BLaER1 treated with 17β-estradiol and CSF1 and Interleukin-3, amounts not matched to agents 10 nM and 100 nM (cell line): ENCODE results near the gene KLRC1.
"Not testable (repeated sequence)": the region's sequence is repeated elsewhere in the genome, so short reads cannot be mapped to it uniquely, and the experiment has no call there.

Source experiments
- H3K27ac ChIP-seq, 11 experiments: shearing (Covaris generic); formaldehyde crosslinking; 2 replicates each; pipeline ENCODE4 v1.8.1; 2022
- H3K27me3 ChIP-seq, 11 experiments: shearing (Covaris generic); formaldehyde crosslinking; 2 replicates each; pipeline ENCODE4 v1.8.1; 2022
- H3K36me3 ChIP-seq, 11 experiments: shearing (Covaris generic); formaldehyde crosslinking; 2 replicates each; pipeline ENCODE4 v1.8.1; 2022
- H3K4me1 ChIP-seq, 10 experiments: shearing (Covaris generic); formaldehyde crosslinking; 2 replicates each; pipeline ENCODE4 v1.8.1; 2022
- H3K4me2 ChIP-seq, 11 experiments: shearing (Covaris generic); formaldehyde crosslinking; 2 replicates each; pipeline ENCODE4 v1.8.1; 2022
- H3K4me3 ChIP-seq, 10 experiments: shearing (Covaris generic); formaldehyde crosslinking; 2 replicates each; pipeline ENCODE4 v1.8.1; 2022
- H3K9ac ChIP-seq, 11 experiments: shearing (Covaris generic); formaldehyde crosslinking; 2 replicates each; pipeline ENCODE4 v1.8.1; 2022
- H3K9me3 ChIP-seq, 11 experiments: shearing (Covaris generic); formaldehyde crosslinking; replicated peaks in 1 of 11; 2 replicates each; pipeline ENCODE4 v1.8.1; 2022
- H4K20me1 ChIP-seq, 11 experiments: shearing (Covaris generic); formaldehyde crosslinking; 2 replicates each; pipeline ENCODE4 v1.8.1; 2022
- Cebpa-rat ChIP-seq, 11 experiments: shearing (Covaris generic); IDR thresholded peaks; 2 replicates each; pipeline ENCODE4 v1.8.1; 2022

The KLRC1 gene

GRCh38 chr12:10456856-10457255 is 3.7 kb upstream of the KLRC1 start:
- H3K4me2 ChIP-seq: no peak overlapping the region
- H3K4me3 ChIP-seq: no peak overlapping the region
- no peaks in the 10 kb centered on the region for H3K36me3 ChIP-seq
- H3K9me3 ChIP-seq: peaks cover 42 to 74% (median 48%) of the 10 kb centered on the region in 11 experiments
- no peak overlapping the region for H3K27ac ChIP-seq
- no peak overlapping the region for H3K9ac ChIP-seq
- TF ChIP-seq Cebpa-rat (IDR thresholded peaks at IDR 0.05): no peak
- no peaks in the 10 kb centered on the region for H3K27me3 ChIP-seq
- H4K20me1 ChIP-seq: no peaks in the 10 kb centered on the region
- no peaks in the 10 kb centered on the region for H3K4me1 ChIP-seq

GRCh38 chr12:10455766-10456165 is 2.6 kb upstream of the KLRC1 start:
- H3K4me1 ChIP-seq: no peaks in the 10 kb centered on the region
- H3K9ac ChIP-seq: no peak overlapping the region
- TF ChIP-seq Cebpa-rat (IDR thresholded peaks at IDR 0.05): no peak
- no peak overlapping the region for H3K27ac ChIP-seq
- no peak overlapping the region for H3K4me3 ChIP-seq
- H3K36me3 ChIP-seq: no peaks in the 10 kb centered on the region
- H4K20me1 ChIP-seq: no peaks in the 10 kb centered on the region
- no peaks in the 10 kb centered on the region for H3K27me3 ChIP-seq
- H3K9me3 ChIP-seq: peaks cover 37 to 63% (median 48%) of the 10 kb centered on the region in 11 experiments
- H3K4me2 ChIP-seq: no peak overlapping the region

- Histone ChIP-seq H3K9me3 (peaks cover 37 to 53% (median 45%) of the 10 kb centered on the region in 11 experiments), H3K36me3 (no peaks in the 10 kb centered on the region), H3K27ac (no peak overlapping the region), H4K20me1 (no peaks in the 10 kb centered on the region), H3K27me3 (no peaks in the 10 kb centered on the region), H3K9ac (no peak overlapping the region), H3K4me1 (no peaks in the 10 kb centered on the region), H3K4me3 (no peak overlapping the region), H3K4me2 (0 out of 22 replicates have a peak overlapping the region, but pooled peaks of 1 of the 11 experiments have one; percentile 5)
- no peak for TF ChIP-seq Cebpa-rat (IDR thresholded peaks at IDR 0.05)
Observed at GRCh38 chr12:10454531-10454930, 1.4 kb upstream of the KLRC1 start.

GRCh38 chr12:10448236-10448635 is 4.9 kb downstream of the KLRC1 start:
- no peaks in the 10 kb centered on the region for H3K36me3 ChIP-seq
- H3K9ac ChIP-seq: no peak overlapping the region
- TF ChIP-seq Cebpa-rat (IDR thresholded peaks at IDR 0.05): no peak
- no peak overlapping the region for H3K4me2 ChIP-seq
- no peaks in the 10 kb centered on the region for H4K20me1 ChIP-seq
- no peak overlapping the region for H3K27ac ChIP-seq
- H3K9me3 ChIP-seq: 0 out of 22 replicates have a peak, but pooled peaks cover 0 to 4% (median 0%) of the 10 kb centered on the region in 11 experiments
- H3K4me1 ChIP-seq: no peaks in the 10 kb centered on the region
- H3K4me3 ChIP-seq: no peak overlapping the region
- H3K27me3 ChIP-seq: no peaks in the 10 kb centered on the region

- H3K27me3 ChIP-seq, H3K4me3 ChIP-seq, H3K9ac ChIP-seq, H3K4me2 ChIP-seq, H3K27ac ChIP-seq, H3K9me3 ChIP-seq, H3K36me3 ChIP-seq, H4K20me1 ChIP-seq, H3K4me1 ChIP-seq: not testable (repeated sequence)
Observed at GRCh38 chr12:10446052-10446451, 7.1 kb downstream of the KLRC1 start.

GRCh38 chr12:10441144-10441543 is 12.0 kb downstream of the KLRC1 start:
- H3K9me3 ChIP-seq, H3K4me3 ChIP-seq, H3K36me3 ChIP-seq, H4K20me1 ChIP-seq, H3K9ac ChIP-seq, H3K4me2 ChIP-seq, H3K27ac ChIP-seq, H3K27me3 ChIP-seq, H3K4me1 ChIP-seq: not testable (repeated sequence)

- H3K9me3 ChIP-seq, H4K20me1 ChIP-seq, H3K4me3 ChIP-seq, H3K27ac ChIP-seq, H3K27me3 ChIP-seq, H3K9ac ChIP-seq, H3K4me1 ChIP-seq, H3K36me3 ChIP-seq, H3K4me2 ChIP-seq: not testable (repeated sequence)
Observed at GRCh38 chr12:10439608-10440274, 13.4 kb downstream of the KLRC1 start.

GRCh38 chr12:10437601-10438000 is 15.6 kb downstream of the KLRC1 start:
- H3K36me3 ChIP-seq, H3K9me3 ChIP-seq, H3K4me3 ChIP-seq, H3K4me2 ChIP-seq, H3K9ac ChIP-seq, H4K20me1 ChIP-seq, H3K27ac ChIP-seq, H3K27me3 ChIP-seq, H3K4me1 ChIP-seq: not testable (repeated sequence)

- not testable (repeated sequence) for H4K20me1 ChIP-seq, H3K27me3 ChIP-seq, H3K27ac ChIP-seq, H3K36me3 ChIP-seq, H3K9ac ChIP-seq, H3K4me3 ChIP-seq, H3K4me1 ChIP-seq, H3K9me3 ChIP-seq, H3K4me2 ChIP-seq
Observed at GRCh38 chr12:10435816-10436215, 17.4 kb downstream of the KLRC1 start, which contains the start of gene KLRC2. TSS of gene KLRC2 (minus strand) at chr12:10436010. CDS start at chr12:10435986, 24 bp downstream.

GRCh38 chr12:10430623-10431022 is 22.6 kb downstream of the KLRC1 start:
- H3K4me3 ChIP-seq, H3K27ac ChIP-seq, H3K4me2 ChIP-seq, H3K36me3 ChIP-seq, H4K20me1 ChIP-seq, H3K9me3 ChIP-seq, H3K9ac ChIP-seq, H3K4me1 ChIP-seq, H3K27me3 ChIP-seq: not testable (repeated sequence)

GRCh38 chr12:10425938-10426337 is 27.2 kb downstream of the KLRC1 start:
- H3K27me3 ChIP-seq, H3K4me2 ChIP-seq, H3K27ac ChIP-seq: not testable (repeated sequence)

GRCh38 chr12:10424260-10424899 is 28.8 kb downstream of the KLRC1 start:
- H3K9ac ChIP-seq, H3K4me2 ChIP-seq, H3K27me3 ChIP-seq, H3K36me3 ChIP-seq, H3K4me3 ChIP-seq, H3K4me1 ChIP-seq, H3K9me3 ChIP-seq, H3K27ac ChIP-seq, H4K20me1 ChIP-seq: not testable (repeated sequence)

More at GRCh38 chr12:10425938-10426337, 27.2 kb downstream of the KLRC1 start:
- H4K20me1 ChIP-seq, H3K4me1 ChIP-seq, H3K4me3 ChIP-seq, H3K36me3 ChIP-seq, H3K9ac ChIP-seq, H3K9me3 ChIP-seq: not testable (repeated sequence)

GRCh38 chr12:10422159-10422558 is 31.0 kb downstream of the KLRC1 start:
- not testable (repeated sequence) for H3K9ac ChIP-seq, H3K27ac ChIP-seq, H3K4me2 ChIP-seq, H4K20me1 ChIP-seq, H3K27me3 ChIP-seq, H3K4me3 ChIP-seq, H3K36me3 ChIP-seq, H3K9me3 ChIP-seq, H3K4me1 ChIP-seq

GRCh38 chr12:10420334-10420733 is 32.8 kb downstream of the KLRC1 start, which contains the start of gene KLRC3:
TSS of gene KLRC3 (minus strand) at chr12:10420595. CDS start at chr12:10420550, 45 bp downstream.
- not testable (repeated sequence) for H3K4me3 ChIP-seq, H3K4me1 ChIP-seq, H3K9me3 ChIP-seq, H4K20me1 ChIP-seq, H3K27ac ChIP-seq, H3K4me2 ChIP-seq, H3K9ac ChIP-seq, H3K27me3 ChIP-seq, H3K36me3 ChIP-seq
